Nephron progenitor cell (in vitro differentiated cells): ENCODE results near the gene FBRSL1.

Experiments
- DNase-seq: peaks from one replicate; pipeline ENCODE4 v3.0.0; 2021
- H3K27ac Mint-ChIP-seq: 2 replicates; pipeline ENCODE4 v1.8.0; 2021; ENCODE audit warnings: mild to moderate bottlenecking, moderate library complexity, mixed read lengths
- H3K27me3 Mint-ChIP-seq: 2 replicates; pipeline ENCODE4 v1.8.0; 2021; ENCODE audit warnings: mild to moderate bottlenecking, low read depth, mixed read lengths; ENCODE audit not compliant: poor library complexity
- H3K36me3 Mint-ChIP-seq: 2 replicates; pipeline ENCODE4 v1.8.0; 2021; ENCODE audit warnings: low read depth, mixed read lengths
- H3K4me1 Mint-ChIP-seq: 2 replicates; pipeline ENCODE4 v1.8.0; 2021; ENCODE audit warnings: mixed read lengths
- H3K4me3 Mint-ChIP-seq: 2 replicates; pipeline ENCODE4 v1.8.0; 2021; ENCODE audit warnings: mild to moderate bottlenecking, moderate library complexity, mixed read lengths
- H3K9me3 Mint-ChIP-seq: 2 replicates; pipeline ENCODE4 v1.8.0; 2021; ENCODE audit warnings: mild to moderate bottlenecking, moderate library complexity, mixed read lengths
- TF ChIP-seq, protein P1 (sequence below): fragments of 200-600 bp; sonication (generic); IDR thresholded peaks from 2 replicates; pipeline ENCODE4 v1.5.0; 2021; ENCODE audit warnings: antibody characterized with exemption

Gene FBRSL1

DNA sequence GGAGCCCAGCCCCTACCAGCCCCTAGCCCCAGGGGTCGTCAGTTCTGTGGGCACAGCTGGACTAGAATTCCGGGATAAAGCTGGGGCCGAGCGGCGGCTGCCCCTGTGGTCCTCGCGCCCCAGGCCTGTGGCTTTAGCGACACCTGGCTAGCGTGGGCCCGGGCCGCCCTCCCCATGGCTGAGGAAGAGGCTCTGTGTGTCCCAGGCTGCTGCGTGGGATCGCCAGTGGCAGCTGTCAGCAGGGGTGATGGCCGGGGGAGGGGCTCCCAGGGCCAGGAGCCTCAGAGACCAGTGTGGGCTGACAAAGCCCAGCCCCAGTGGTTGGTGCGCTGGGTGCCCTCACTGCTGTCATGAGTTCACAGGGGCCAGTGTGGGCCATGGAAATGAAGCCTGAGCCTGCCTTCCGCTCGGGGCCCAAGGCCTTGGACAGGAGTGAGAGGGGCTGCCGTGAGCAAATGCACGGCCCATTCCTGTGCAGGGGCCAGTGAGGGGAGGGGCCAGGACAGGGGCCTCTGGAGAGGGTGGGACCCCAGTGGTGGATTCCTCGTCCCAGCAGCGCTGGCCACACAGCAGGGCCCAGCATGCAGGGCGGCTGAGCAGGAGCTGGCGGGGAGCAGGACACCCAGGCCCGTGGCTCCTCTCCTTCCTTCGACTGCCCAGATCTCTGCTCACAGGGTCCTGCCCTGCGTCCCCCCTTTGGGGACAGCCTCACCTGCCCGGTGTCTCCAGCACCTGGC lies 11.4 kb downstream of the FBRSL1 start:
- H3K4me3 Mint-ChIP-seq: peak overlapping the region; percentile 18
- no peaks in the 10 kb centered on the region for H3K9me3 Mint-ChIP-seq
- DNase-seq: peak; percentile 43
- H3K36me3 Mint-ChIP-seq: no peaks in the 10 kb centered on the region
- H3K27ac Mint-ChIP-seq: peak overlapping the region; percentile 95
- H3K27me3 Mint-ChIP-seq: no peaks in the 10 kb centered on the region
- peaks cover 62% of the 10 kb centered on the region for H3K4me1 Mint-ChIP-seq
- TF ChIP-seq, protein P1, sequence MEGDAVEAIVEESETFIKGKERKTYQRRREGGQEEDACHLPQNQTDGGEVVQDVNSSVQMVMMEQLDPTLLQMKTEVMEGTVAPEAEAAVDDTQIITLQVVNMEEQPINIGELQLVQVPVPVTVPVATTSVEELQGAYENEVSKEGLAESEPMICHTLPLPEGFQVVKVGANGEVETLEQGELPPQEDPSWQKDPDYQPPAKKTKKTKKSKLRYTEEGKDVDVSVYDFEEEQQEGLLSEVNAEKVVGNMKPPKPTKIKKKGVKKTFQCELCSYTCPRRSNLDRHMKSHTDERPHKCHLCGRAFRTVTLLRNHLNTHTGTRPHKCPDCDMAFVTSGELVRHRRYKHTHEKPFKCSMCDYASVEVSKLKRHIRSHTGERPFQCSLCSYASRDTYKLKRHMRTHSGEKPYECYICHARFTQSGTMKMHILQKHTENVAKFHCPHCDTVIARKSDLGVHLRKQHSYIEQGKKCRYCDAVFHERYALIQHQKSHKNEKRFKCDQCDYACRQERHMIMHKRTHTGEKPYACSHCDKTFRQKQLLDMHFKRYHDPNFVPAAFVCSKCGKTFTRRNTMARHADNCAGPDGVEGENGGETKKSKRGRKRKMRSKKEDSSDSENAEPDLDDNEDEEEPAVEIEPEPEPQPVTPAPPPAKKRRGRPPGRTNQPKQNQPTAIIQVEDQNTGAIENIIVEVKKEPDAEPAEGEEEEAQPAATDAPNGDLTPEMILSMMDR: no peak

DNA sequence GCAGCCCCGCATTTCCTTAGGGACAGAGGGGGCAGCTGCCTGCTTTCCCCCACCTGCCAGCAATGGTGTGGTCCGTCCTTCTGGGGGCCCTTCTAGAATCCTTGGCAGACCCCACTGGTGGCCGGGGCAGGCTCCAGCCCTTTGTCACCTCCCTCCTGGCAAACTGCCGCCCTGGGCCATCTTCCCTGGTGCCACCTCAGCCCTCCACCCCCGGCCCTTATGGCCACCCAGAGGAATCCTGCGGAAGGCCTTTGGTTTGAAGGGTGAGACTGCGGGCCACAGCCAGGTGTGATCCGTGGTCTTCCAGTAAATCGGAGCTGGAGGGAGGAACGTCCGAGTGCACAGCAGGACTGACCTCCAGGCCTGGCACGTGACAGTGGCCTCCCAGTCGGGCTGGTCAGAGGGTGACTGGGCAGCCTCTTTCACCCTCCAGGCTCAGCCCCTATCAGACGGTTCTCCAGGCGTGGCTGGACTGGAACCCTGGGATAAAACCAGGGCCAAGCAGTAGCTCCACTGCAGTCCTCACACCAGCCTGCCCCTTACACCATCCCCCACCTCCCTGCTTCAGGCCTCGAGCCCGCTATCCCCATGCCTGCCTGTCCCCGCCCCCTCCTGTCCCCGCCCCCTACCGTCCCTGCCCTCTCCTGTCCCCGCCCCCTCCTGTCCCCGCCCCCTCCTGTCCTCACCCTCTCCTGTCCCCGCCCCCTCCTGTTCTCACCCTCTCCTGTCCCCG lies 12.4 kb downstream of the FBRSL1 start:
- H3K27me3 Mint-ChIP-seq: no peaks in the 10 kb centered on the region
- DNase-seq: peak; percentile 42

DNA sequence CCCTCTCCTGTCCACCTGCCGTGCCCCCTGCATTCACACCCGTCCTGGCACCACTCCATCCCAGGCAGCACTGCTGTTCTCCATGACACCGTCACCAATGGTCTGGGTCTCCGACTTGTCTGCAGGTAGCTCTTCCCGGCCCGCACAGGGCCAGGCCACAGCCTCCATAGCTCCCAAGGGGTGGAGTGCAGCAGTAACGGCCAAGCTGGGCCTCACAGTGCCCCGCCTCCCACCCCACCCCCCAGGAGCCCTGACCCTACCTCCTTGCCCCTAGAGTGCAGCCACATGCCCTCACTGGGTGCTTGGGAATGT lies 12.9 kb downstream of the FBRSL1 start:
- Mint-ChIP-seq H3K27ac (no peak overlapping the region), H3K27me3 (no peaks in the 10 kb centered on the region), H3K4me3 (no peak overlapping the region), H3K4me1 (peaks cover 65% of the 10 kb centered on the region), H3K9me3 (no peaks in the 10 kb centered on the region), H3K36me3 (no peaks in the 10 kb centered on the region)
- DNase-seq: no peak
- TF ChIP-seq, protein P1: no peak

More for the DNA sequence above, 12.4 kb downstream of the FBRSL1 start:
- peaks cover 63% of the 10 kb centered on the region for H3K4me1 Mint-ChIP-seq
- no peaks in the 10 kb centered on the region for H3K36me3 Mint-ChIP-seq
- H3K9me3 Mint-ChIP-seq: no peaks in the 10 kb centered on the region
- peak overlapping the region; percentile 95 for H3K27ac Mint-ChIP-seq
- TF ChIP-seq, protein P1: no peak
- H3K4me3 Mint-ChIP-seq: peak overlapping the region; percentile 18

DNA sequence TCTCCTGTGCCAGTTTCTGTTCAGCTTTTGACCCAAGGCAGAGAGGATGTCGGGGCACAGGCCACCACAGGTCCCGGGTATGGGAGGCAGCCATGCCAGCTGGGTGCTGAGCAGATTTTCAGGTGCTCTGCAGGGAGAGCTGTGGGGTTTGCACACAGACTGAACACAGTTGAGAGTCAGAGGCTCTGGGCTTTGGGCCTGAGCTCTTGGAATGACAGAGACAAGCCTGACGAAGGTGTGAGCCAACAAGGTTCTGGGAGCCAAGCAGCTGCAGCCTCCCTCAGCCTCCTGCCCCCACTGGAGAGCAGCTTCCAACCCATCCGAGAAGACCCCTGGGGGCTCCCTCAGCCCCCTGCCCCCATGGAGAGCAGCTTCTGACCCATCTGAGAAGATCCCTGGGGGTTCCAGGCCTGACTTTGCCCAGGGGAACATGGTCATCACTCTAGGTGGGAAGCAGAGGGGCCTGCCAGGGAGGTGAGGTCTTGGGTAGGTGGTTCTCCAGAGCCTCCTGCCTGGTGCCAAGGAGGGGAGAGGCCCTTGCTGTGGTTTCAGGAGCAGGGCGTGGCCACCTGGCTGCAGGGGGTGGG lies 13.8 kb downstream of the FBRSL1 start:
- Mint-ChIP-seq H3K36me3 (no peaks in the 10 kb centered on the region), H3K27ac (no peak overlapping the region), H3K4me3 (no peak overlapping the region), H3K27me3 (no peaks in the 10 kb centered on the region), H3K4me1 (peaks cover 65% of the 10 kb centered on the region), H3K9me3 (no peaks in the 10 kb centered on the region)
- TF ChIP-seq, protein P1: no peak
- no peak for DNase-seq

DNA sequence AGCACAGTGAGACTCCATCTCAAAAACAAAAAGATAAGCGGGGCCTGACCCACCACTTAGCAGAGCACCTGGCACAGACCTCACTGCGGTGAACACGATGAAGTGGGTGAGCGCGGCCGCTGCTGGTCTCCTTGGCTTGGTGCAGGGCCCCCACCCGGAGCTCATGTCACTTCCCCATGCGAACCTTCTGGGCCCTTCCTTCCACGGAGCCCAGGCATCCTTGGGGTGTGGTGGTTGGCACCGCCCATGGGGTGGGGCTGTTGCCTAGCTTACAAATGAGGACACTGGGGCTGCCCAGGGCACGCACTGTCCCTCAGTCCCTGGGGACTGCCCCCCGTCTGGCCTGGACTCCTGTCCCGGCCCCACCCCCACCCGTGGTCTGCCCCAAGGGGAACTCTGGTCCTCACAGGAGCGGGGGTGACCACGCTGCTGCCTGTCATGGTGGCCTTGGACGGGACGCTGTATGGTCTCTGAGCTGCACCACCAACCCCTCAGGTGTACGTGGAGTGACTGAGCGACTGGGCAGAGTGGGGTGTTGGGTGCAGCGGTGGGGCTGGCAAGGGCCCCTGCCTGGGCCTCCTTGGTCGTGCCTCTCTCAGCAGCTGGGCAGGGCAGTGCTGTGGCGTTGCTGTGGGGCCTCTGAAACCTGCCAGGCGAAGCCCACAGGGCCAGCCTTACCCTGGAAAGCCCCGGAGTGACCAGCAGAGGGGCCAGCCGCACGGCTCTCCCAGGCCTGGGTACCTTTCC lies 15.3 kb downstream of the FBRSL1 start:
- H3K36me3 Mint-ChIP-seq: no peaks in the 10 kb centered on the region
- no peaks in the 10 kb centered on the region for H3K9me3 Mint-ChIP-seq
- H3K27ac Mint-ChIP-seq: peak overlapping the region; percentile 78
- no peak overlapping the region for H3K4me3 Mint-ChIP-seq
- H3K4me1 Mint-ChIP-seq: peaks cover 56% of the 10 kb centered on the region
- TF ChIP-seq, protein P1: no peak
- no peak for DNase-seq
- no peaks in the 10 kb centered on the region for H3K27me3 Mint-ChIP-seq
